MV-4-11 (cell line): ENCODE data around the gene CHCHD3.
"Not testable (repeated sequence)": the region's sequence is repeated elsewhere in the genome, so short reads cannot be mapped to it uniquely, and the experiment has no call there.

ENCODE experiments used
- DNase-seq: peaks from one replicate; lab custom pipeline; 2025; lab: John Stamatoyannopoulos, UW

Gene CHCHD3

DNA sequence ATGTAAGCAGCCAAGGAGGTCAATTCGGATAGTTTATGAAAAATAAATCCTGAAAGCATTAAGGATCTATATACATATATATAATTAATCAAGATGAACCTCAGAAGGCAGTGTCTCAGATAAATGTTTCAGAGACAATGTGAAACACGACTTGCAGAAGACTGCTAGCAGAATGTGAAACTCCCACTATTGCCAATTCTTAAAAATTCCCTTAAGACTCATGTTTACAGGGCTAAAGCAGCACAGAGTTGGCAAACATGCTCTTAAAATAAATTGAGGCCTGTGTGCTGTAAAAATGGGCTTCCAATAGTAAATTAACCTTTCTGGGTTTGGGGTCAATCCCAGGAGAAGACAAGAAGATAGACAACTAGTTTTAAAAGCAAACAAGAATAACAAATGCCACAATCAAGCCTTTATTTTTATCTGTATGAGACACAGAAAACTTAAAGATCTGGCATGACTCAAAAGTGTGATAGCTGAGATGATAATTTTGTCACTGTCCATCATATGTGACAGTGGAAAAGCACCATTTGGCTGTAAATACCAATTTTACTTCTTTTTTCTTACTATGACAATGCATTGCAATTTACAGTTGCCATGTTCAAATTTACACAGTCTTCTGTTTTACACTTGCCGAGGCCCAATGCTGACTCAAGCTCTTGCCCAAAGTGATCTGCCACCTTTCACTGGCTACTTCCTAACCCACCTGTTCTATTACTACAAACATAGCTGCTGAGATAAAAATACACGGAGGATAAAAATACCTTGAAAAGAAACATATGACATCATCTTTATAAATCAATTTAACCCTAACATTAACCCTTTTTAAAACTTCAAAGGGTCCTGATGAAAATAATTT, 78.6 kb downstream of the CHCHD3 start:
- no peak for DNase-seq

DNA sequence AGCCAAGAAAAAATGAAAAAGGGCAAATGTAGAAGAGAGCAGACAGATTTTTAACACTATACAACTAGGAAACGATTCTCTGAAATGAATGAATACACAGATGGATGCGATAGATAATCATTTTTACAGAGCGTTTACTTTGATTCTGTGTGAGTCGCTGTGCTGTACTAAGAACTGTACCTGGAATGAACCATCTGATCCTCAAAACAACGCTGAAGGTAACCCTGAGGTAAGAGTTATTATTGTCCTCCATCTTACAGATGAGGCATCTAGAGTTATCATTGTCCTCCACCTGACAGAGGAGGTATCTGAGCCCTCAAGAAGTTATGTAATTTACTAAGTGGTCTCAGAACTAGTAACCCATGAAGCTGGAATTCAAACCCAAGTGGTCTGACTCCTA, 80.2 kb downstream of the CHCHD3 start:
- no peak for DNase-seq

DNA sequence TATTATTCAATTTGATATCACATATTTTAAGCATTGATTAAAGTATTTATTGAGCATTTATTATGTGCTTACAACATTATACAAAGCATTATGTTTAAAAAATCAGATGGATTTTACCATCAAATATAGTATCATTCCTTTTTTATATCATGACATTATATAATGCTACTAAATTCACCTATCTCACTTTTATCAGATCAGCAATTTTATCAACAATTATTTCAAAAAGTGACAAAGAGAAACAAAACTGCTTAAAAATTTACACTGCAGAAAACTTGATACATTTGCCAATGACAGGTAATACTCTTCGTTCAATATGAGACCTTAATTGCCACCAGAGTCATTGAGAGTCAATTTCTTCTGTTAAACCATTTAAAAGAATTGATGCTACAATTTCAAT, 82.0 kb downstream of the CHCHD3 start:
- no peak for DNase-seq

DNA sequence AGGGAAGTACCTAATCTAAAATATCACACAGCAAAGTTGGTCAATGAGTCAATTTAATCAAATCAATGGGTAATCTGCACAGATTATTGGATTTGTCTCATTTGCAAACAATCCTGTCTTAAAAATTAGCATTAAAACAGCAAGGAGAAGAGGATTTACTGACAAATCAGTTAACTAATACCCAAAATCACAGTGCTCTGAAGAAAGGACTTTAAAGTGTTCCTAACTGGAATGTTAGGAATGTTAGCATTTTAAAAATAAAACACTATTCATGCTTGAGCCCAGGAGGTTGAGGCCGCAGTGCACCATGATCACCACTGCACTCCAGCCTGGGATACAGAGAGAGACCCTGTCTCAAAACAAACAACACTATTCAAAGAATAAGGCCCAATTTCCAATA, 83.1 kb downstream of the CHCHD3 start:
- no peak for DNase-seq

DNA sequence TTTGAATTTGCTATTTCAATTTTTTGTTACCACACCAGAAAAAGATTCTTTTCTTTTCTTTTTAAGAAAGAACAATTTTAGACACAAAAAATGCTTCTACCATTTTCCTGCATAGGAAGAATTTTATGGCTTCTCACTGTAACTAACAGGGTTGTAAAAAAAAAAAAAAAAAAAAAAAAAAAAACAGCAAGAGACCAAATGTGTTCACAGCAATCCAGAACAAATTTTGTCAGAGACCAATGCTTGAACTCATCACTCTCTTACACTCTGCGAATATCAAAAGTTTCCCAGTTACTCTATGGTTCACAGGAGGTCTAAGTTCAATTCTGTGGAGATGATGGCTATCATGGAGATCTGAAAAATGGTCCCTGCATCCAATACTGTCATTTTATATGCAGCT, 84.4 kb downstream of the CHCHD3 start:
- no peak for DNase-seq

DNA sequence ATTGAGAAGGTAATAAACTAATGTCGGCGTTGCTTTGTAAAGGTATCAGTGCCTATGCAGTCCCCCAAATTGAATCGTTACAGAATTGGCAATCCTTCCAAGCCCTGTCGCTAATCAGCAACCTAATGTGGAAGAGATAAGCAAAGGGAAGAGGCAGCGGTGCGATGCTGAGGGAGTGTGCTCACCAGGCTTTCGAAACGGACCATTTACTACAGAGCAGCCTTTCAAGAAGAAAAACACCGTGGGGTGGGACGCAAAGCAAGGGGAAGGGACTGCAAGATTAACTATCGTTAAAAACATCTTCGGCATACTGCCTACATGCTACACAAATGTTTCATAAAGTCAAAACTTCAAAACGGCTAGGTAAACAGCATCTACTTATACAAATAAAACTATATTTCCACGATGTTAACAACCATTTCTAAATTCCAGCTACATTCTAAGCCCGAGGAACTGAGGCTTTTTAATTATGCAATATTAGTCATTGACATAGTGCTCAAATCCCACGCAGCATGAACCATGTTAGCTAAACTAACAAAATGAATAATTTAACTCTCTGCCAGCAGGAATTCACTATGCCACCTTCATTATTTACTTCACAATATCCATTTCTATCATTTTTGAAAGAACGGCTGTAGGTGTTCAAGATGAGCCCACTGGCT, 85.2 kb downstream of the CHCHD3 start:
- no peak for DNase-seq

DNA sequence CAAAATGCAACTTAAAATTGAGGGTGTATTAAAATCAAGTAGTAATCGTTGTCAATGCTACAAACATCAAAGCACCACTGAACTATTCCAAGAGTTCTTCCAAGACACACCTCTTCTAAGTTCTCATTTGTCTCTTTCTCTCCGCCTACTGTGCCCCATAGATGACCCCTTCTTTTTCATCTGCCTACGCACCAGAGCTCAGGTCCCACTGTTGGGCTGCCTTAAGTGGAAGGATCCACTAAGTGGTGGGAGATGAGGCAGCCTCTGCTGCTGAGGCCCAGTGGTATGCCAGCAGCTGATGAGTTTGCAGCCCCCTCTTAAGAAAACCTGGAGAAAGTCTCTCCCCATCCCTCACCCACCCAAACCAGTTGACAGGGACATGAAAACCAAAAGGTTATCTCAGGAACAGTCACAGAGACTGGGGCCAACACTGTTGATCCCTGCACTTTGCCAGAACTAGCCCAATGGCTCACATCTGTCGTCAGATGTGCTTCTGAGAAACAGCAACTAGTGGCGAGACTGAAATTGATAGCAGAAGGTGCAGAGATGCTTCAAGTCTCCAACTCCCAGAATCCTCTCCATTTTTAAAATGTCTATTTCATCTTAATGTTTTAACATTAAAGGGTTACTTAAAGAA, 88.4 kb downstream of the CHCHD3 start:
- no peak for DNase-seq

DNA sequence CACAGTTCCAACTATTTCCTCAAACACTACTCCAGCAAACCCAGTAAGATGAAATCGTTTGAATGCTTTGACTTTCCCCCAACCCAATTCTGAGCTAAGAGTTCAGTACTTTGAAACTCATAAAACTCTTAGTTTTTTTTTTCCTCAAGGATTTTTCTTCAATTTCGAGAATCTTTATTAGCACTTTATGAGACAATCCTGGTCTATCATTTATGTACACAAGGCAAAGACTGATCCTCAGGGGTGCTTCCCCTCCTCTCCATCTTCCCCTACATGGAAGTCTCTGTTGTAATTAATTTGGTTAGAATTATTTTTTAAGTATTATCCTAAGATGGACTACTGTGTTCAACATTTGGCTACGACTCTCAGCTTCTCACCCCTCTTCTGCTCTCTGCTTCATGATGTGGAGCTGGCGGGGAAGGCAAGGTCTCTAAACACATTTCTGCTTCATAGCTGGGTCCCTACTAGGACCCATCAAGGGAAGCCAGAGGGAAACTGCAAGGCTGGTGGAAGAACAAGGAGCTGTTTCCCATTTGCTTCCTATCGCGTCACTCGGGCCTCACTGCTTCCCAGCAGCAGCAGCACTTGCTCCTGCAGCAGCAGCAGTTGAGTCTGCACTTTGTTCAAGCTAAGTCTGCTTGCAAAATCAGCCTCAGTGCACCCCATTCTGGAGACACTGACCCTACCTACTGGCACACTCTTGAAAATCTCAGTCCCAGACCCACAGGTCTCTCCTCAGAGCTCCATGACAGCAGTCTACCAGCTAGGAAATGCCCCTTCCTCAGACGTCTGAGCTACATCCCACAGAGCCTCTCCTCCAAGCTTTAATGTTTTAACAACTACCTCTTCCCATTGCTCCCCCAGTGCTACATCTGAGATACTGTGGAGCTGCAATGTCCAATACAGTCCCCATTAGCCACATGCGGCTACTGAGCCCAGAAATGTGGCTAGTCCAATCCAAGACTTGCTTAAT, 90.0 kb downstream of the CHCHD3 start:
- DNase-seq: no peak

DNA sequence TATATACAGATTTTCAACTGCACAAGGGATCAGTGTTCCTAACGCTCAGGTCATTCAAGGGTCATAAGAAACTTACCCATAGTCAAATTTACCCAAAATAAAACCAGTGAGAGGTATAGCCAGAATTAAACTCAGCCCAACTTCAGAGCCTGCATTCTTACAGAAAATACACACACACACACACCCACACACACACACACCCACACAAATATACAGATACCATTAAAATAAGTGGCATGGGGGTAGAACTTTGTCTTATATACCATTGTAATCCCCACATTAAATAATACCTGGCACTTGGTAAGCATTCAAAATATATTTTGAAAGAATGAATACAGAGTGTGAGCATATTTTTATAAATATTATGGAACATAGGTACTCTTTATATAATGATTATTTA, 93.8 kb downstream of the CHCHD3 start:
- DNase-seq: no peak

DNA sequence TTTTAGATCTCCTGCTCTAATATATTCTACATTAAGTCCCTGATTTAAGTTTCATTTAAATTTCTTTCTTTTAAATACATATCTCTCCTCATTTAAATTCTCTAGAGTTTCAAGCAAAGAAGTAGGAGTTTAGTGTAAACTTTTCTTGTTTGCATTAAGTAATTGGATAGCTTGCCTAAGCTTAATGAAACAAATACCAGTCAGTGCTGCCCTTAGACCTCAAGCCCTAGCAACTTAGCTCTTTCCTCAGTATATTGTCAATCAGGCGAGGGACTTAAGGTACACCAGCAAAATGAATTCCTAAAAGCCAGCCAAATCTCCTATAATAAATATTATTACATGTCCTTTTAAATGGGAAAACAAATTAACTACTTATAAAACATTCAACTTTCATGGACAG, 101.5 kb downstream of the CHCHD3 start:
- DNase-seq: no peak

DNA sequence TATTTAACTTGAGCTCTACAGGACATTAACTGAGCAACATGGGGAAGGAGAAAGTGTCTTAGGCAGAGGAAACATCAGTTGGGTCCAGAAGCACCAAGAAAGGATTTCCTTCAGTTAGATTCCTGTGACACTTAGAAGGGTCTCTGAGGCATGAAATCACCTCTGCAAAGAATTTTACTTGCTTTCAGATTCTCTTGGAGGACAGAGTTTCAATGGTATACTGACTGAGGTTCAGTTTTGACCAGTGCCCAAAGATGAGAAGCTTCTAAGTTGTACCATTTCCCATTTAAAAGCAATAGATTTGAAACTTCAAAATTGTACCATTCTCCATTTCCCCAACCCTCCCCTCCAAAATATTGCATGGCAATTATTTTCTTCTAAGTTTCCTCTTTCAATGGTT, 102.4 kb downstream of the CHCHD3 start:
- DNase-seq: no peak

DNA sequence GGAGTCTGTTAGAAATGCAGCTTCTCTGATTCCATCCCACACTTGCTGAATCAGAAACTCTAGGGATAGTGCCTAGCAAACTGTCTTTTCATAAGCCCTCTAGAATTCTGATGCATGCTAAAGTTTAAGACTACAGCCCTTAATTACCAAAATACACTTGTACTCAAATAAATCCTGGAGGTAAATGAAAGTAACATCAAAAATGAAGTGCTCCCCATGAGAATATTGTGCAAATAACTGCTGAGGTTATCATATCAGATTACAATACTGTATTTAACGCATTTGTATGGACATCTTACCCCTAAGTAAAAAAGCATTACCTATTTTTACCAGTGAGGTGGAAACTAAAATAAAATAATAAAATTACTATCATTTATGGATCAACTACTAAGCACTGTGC, 104.7 kb downstream of the CHCHD3 start:
- no peak for DNase-seq

DNA sequence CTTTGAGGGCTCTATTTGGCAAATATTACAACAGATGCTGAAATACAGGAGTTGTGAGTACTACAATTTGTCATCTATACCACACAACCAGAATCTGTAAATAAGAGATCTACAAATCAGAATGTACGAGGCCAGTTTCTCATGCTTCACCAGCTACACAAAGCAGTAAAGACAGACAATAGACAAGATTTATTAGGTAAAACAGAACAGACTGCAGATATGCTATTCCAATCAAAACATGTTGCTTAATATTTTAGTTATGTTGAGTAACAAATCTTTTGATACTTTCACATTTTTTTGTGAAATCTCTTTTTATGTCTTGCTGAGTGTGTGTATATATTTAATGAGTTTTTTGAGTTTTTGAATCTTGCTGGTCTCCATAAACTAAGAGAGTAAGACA, 109.1 kb downstream of the CHCHD3 start:
- DNase-seq: no peak

DNA sequence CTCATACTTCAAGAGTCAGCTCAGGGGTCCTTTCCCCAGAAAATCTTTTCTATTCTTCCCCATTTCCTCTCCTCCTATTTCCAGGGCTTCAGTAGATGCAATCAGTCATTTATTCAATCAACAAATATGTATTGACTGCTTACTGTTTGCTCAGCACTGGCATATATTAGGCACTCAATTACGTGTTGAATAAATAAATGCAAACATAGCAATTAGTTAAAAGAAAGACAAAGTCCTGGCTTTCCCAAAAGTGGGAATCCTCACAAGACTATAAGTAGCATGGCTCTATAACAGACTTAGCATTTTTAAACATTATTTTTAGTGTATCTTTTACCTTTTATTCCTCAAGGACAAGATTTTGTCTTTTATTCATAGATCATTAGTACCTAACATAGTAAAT, 111.6 kb downstream of the CHCHD3 start:
- no peak for DNase-seq

DNA sequence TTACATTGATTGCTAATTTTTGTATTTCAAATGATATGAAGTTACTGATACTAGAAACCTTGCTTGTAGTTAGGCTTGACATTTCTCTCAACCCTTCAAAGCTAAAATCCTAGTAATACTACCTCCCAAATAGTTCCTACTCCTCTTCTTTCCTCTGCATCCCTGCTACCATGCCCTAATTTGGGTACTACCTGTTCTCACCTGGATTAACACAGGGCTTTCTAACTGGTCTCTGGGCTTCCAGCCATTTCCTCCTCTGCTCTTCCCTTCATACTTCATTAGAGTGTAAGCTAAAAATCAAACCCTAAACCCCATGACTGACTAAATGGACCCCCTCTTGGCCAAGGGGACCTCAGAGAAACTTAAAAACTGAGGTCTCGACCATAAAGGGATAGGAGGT, 112.4 kb downstream of the CHCHD3 start:
- DNase-seq: no peak

DNA sequence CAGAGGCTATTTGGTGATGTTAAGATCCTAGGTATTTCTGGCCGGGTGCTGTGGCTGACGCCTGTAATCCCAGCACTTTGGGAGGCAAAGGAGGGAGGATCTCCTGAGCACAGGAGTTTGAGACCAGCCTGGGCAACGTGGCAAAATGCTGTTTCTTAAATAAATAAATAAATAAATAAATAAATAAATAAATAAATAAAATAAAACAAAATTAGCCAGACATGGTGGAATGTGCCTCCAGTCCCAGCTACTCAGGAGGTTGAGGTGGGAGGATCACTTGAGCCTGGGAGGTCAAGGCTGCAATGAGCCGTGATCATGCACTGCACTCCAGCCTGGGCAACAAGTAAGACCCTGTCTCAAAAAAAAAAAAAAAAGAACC, 114.4 kb downstream of the CHCHD3 start:
- DNase-seq: not testable (repeated sequence)

DNA sequence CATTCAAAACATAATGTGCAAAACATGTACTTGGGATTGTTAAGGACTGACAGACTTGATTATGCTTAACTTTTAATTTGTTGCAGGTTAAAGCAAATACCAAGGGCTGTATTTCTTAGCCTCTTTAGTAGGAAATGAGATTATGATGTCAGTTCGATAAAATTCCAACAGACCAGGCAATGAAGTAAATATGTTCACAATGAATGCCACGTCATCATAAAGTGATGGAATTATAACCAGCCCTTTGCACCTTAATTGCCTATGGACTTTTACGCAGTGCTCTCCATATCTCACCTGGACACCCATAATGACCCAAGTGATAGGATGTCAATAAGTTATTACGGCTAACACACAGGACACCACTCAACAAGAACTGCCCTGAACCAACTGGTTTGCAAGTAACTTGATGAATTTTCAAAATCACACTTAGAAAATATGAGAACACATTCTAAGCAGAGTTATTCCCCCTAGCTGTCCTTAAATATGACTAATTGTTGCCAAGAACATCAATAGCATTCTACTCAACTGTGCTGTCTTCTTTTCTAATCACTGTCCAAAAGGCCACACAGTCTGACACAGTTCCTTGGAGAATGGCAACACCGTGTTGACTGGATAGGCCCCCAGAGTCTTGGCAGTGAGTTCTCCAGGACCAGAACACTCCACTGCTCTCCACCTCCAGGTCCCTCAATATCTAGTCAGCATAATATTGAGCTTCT, 115.0 kb downstream of the CHCHD3 start:
- no peak for DNase-seq

DNA sequence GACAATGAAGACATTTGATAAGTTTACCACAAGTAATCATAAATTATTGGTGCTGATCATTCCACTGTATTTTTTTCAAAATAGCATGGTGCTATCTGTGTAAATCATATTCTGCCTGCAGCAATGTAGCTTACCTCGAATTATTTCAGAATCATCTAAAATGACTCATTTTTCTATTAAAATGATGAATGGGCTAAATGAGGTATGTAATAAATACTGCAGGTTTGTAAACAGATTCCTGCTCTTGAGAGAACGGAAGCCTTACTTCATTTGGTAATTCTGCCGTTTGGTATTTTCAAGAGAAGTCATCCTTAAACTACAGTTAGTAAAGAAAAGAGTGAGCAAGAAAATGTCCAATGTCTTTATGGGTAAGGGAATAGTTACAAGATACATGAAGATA, 115.9 kb downstream of the CHCHD3 start:
- DNase-seq: no peak

DNA sequence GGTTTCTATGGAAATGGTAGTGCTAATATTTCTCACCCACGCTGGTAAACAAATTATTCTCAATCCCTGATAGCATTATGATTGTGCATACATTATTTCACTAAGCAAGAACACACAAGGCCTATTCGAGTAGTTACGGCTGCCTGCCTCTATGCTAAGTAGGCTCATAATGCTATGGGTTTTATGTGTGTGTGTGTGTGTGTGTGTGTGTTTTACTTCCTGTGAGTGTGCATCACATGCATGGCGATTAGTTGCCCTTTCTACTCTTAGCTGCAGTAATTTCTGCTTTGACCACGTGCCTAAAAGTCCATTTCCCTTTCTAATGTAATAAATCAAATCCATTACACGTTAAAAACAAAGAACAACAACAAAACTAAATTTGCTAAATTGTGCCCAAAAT, 117.0 kb downstream of the CHCHD3 start:
- peak; percentile 66 for DNase-seq

DNA sequence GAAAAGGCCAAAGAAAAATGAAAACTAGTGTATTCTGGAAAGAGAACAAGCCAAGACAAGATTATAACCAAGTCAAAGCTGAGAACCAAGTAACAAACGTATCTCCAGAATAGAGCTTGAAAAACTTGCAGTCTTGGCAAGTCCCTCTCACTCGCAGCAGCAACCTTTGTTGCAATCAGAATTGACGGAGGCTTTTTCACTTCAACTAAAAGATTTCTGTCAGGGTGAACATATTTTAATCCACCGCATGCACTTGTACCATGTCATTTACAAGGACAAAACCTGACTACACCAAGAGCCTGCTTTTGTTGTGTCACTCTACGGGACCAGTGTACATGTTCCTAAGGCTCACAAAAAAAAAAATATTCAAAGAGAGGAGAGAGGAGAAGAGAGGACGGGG, 122.0 kb downstream of the CHCHD3 start:
- DNase-seq: no peak

DNA sequence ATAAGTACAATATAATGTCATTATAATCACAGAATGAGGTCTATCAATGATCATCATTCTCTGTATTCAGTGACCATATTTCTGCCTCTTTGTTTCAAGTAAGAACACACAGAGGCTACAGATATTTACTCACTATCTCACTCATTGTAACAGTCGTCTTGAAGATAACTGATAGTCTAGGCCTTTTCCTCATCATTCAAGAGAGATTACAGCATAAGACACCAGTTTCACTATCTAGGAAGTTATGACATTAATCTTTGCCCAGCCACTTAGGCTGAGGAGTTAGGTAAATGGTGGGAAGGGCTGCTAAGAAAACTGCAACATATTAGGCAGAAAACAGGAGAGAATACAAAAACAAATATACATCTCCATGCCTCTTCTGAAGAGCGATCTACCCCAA, 125.3 kb downstream of the CHCHD3 start:
- no peak for DNase-seq
